Ureter (tissue), 1 donor: ENCODE results near the gene SPTBN4. TPM values are rescaled to one million over a fixed set of nuclear protein-coding genes. Genes with fewer than 3 reads are reported as not detected.
"Not testable (repeated sequence)": the region's sequence is repeated elsewhere in the genome, so short reads cannot be mapped to it uniquely, and the experiment has no call there.

Experiments used
- DNase-seq: peaks from one replicate; pipeline ENCODE4 v3.0.0-alpha.2; 2020; ENCODE audit warnings: low spot score
- total RNA-seq: library from RNA; stranded (reverse); gene quantifications from one replicate; pipeline ENCODE4 v1.2.4, GENCODE V29; 2023
- donor health status: DM: yes; HTN: yes; CAD: no.

The SPTBN4 gene
- total RNA-seq, 1 donor from 2014 or later: 2.6 TPM

DNA sequence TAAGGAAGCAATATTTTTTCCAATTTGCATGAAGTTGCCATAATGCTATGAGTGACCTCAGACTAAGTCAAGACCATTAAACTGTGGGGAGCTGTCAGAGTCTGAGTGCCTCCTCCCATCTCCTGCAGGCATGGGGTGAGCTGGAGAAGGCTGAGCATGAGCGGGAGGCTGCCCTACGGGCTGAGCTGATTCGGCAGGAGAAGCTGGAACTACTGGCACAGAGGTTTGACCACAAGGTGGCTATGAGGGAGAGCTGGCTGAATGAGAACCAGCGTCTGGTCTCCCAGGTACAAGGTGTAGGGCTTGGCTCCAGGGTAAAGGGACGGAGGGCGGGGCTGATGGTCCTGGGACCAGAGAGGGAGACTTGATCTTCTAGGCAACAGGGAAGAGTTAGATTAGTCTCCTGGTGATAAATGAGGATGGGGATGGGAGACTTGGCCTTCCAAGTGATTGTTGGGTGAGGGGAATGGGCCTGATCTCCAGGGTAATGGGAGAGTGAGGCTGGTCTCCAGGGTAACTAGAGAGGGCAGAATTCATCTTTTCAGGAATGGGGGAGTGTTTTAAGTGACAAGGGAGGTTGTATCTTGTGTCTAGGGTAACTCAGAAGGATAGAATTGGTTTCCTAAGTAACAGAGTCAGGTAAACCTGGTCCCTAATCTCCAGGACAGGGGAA lies 36.0 kb downstream of the SPTBN4 start:
- DNase-seq: no peak

DNA sequence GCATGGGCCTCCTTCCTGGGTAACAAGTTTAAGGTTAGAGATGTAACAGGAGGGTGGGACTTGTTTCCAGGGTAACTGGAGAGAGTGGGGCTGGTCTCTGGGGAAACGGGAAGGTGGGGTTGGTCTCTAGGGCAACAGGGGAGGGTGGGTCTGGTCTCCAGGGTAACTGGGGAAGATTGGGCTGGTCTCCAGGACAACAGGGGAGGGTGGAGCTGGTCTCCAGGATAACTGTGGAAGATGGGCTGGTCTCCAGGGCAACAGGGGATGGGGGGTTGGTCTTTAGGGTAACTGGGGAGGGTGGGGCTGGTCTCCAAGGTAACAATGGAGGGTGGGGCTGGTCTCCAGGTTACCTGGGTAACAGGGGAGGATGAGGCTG lies 36.5 kb downstream of the SPTBN4 start:
- no peak for DNase-seq

DNA sequence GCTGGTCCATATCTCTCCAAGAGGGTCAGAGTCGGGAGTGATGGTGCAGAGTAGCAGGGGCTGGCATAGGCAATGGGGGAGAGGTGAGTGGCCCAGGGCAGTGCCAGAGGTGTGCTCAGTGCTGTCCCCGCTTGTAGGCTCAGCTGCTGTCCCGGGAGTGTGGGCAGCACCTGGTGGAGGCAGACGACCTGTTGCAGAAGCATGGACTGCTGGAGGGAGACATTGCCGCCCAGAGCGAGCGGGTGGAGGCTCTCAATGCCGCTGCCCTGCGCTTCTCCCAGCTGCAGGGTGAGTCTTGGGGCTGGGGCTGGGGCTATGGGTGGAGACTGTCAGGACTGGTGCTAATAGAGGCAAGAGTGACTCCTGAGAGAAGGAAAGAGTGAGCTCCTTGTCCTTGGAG lies 39.3 kb downstream of the SPTBN4 start:
- DNase-seq: no peak

DNA sequence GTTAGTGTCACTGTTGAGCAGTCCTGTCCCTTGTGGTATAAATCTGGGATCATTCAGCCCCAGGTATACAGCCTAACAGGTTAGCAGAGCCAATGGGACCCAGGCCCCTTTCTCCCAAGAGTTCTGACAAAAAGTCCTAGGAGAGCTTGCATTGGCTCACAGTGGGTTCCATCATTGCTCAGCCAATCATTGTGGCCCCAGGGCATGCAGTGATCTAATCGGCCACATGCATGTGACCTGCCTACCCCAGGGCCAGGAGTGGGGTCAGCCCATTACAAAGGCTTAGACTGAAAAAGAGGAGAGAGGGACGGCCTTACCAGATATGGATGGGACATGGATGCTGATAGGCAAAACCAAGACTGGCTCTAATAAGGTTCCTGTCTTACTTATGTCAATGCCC lies 41.1 kb downstream of the SPTBN4 start:
- DNase-seq: no peak

DNA sequence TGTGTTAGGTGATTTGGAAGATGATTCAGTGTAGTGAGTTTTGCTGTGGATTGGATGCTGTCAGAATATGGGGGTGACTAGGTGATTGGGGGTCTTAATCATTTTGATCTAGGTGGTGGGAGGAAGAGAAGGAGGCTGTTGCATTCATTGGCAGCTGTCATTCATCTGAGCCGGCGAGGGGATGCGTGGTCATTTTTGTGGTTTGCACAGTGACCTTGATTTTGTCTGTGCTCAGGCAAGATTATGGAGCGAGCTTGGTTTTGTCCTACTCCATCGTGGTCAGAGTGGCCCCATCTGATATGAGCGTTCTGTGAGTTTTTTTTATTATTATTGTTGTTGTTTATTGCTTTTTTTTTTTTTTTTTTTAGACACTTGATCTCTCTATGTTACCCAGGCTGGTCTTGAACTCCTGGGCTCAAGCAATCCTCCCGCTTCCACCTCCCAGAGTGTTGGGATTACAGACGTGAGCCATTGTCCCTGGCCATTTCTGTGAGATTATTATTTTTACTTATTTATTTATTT lies 42.0 kb downstream of the SPTBN4 start:
- DNase-seq: no peak

DNA sequence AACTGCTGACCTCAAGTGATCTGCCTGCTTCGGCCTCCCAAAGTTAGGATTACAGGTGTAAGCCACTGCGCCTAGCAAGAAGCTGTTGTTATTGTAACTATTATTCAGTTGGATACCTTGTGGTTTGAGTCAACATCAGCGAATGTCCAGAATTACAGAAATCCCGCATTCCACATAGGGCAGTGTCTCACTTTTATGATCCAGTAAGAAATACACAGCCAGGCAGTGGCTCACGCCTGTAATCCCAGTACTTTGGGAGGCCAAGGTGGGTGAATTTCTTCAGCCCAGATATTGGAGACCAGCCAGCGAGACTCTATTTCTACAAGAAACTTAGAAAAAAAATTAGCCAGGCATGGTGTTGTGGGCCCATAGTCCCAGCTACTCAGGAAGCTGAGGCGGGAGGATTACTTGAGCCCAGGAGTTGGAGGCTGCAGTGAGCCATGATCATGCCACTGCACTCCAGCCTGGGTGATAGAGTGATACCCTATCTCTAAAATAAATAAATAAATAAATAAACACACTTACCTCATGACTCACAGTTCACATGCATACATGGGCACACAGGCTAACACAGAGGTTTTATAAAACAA lies 43.8 kb downstream of the SPTBN4 start:
- no peak for DNase-seq

DNA sequence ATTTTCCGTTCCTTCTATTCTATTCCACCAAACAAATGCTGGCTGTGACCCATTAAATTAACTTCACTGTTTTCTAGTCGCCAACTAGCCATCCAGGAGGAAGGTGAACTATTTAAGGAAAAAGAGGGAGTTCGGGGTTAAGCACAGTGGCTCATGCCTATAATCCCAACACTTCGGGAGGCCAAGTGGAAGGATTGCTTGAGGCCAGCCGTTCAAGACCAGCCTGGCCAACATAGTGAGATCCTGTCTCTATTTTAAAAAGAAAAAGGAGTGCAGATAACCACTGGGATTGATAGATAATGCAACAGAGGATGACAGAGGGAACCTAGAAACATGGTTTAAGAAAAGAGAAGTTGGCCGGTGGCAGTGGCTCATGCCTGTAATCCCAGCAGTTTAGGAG lies 44.7 kb downstream of the SPTBN4 start:
- no peak for DNase-seq

DNA sequence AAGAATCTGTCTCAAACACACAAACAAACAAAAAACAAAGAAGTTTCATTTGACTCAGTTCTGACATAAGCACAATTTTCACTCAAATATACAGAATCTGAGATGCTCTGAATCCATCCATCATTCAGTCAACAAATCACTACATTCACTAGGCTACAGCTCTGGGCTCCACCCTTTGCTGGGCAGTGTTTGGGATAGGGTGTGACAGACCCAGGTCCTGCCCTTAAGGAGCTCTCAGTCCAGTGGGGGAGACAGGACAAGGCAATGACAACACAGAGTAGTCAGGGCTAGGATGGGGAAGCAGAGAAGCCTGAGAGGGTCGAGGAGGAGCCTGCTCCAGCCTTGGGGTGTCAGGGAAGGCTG lies 45.3 kb downstream of the SPTBN4 start:
- no peak for DNase-seq

DNA sequence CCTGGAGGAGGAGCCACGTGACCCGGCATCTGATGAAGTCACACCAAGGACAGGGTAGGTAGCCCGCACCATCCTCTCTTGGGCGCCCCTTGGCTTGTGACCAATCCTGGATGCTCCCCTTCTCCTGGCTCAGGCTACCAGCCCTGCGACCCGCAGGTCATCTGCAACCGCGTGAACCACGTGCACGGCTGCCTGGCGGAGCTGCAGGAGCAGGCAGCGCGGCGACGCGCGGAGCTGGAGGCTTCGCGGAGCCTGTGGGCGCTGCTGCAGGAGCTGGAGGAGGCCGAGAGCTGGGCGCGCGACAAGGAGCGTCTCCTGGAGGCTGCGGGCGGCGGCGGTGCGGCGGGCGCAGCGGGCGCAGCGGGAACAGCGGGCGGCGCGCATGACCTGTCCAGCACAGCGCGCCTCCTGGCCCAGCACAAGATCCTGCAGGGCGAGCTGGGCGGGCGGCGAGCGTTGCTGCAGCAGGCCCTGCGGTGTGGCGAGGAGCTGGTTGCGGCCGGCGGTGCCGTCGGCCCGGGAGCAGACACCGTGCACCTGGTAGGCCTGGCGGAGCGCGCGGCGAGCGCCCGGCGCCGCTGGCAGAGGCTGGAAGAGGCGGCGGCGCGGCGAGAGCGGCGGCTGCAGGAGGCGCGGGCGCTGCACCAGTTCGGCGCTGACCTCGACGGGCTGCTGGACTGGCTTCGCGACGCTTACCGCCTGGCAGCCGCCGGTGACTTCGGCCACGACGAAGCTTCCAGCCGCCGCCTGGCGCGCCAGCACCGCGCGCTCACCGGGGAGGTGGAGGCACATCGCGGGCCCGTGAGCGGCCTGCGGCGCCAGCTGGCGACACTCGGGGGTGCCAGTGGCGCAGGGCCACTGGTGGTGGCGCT lies 45.9 kb downstream of the SPTBN4 start:
- DNase-seq: no peak

DNA sequence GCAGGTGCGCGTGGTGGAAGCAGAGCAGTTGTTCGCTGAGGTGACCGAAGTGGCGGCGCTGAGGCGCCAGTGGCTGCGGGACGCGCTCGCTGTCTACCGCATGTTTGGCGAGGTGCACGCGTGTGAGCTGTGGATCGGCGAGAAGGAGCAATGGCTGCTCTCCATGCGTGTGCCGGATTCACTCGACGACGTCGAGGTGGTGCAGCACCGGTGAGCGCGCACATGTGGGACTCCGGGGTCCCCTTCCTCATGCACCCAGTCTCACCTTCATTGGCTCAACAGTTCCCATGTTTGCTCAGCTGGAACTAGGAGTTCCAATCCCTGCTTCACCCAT lies 46.5 kb downstream of the SPTBN4 start:
- DNase-seq: no peak

DNA sequence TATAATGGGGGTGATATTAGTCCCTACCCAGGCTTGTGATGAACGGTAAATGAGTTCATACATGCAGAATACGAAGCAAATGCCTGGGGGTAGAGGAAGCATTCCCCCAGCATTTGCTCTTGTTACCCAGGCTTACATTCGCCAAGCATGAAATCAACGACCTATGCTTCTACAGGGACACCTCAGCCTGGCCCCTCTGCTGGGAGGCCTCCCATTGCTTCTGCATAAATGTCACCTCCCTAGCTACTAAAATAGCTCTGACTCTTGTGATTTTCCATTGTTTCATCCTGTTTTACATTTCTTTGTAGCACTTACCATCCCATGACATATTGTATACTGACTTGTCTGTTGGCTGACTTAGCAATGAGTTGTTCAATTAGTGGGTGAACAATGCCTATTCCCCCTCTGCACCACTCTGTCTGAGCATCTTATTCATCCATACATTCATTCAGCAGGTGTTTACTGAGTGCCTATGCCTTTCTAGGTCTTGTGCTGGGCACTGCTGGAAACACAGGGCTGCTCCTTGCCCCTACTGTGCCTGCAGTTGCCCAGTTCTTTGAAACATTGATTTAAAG lies 47.0 kb downstream of the SPTBN4 start:
- no peak for DNase-seq

DNA sequence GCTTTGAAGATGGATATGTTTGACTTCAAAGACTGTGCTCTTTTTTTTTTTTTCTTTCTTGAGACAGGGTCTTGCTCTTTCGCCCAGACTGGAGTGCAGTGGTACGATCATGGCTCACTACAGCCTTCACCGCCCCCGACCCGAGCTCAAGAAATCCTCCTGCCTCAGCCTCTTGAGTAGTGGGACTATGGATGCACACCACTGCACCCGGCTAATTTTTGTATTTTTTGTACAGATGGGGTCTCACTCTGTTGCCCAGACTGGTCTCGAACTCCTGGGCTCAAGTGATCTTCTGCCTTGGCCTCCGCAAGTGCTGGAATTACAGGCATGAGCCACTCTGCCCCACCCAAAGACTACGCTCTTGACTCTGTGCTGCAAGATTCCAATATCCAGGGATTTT lies 50.4 kb downstream of the SPTBN4 start:
- no peak for DNase-seq

DNA sequence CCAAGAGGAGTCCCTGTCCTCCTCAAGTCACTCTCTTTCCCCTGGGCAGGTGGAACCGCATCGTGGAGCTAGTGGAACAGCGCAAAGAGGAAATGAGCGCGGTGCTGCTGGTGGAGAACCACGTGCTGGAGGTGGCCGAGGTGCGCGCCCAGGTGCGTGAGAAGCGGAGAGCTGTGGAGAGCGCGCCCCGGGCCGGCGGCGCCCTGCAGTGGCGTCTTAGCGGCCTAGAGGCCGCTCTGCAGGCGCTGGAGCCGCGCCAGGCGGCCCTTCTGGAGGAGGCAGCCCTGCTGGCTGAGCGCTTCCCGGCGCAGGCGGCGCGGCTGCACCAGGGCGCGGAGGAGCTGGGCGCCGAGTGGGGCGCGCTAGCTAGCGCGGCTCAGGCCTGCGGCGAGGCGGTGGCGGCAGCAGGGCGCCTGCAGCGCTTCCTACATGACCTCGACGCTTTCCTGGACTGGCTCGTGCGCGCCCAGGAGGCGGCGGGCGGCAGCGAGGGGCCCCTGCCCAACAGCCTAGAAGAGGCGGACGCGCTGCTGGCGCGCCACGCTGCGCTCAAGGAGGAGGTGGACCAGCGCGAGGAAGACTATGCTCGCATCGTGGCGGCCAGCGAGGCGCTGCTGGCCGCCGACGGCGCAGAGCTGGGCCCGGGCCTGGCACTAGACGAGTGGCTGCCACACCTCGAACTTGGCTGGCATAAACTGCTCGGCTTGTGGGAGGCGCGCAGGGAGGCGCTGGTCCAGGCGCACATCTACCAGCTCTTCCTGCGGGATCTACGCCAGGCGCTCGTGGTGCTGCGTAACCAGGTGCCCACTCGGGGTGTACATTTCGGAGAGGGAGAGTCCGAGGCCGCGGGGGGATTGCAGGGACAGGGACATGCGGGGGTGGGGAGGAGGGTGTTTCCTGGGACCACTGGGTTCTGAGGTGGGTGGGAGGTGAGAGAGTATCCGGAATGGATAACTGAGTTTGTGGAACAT lies 52.8 kb downstream of the SPTBN4 start:
- no peak for DNase-seq

DNA sequence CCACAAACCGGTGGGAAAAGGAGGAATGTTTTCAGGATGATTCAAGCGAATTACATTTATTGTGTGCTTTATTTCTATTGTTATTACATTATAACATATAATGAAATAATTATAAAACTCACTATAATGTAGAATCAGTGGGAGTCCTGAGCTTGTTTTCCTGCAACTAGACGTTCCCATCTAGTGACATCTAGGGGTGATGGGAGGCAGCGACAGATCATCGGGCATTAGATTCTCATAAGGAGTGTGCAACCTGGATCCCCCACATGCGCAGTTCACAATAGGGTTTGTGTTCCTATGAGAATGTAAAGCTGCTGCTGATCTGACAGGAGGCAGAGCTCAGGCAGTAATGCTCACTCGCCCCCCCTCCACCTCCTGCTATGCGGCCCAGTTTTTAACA lies 54.5 kb downstream of the SPTBN4 start:
- no peak for DNase-seq

DNA sequence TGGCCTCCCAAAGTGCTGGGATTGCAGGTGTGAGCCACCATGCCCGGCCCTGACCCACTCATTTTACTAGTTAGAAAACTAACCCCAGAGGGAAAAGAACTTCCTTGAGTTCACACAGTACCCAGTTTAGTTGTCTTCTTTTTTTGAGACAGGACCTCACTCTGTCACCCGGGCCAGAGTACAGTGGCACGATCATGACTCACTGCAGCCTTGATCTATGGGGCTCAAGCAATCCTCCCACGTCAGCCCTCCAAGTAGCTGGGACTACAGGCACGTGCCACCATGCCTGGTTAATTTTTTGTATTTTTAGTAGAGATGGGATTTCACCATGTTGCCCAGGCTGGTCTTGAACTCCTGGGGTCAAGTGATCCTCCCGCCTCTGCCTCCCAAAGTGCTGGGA lies 55.1 kb downstream of the SPTBN4 start:
- not testable (repeated sequence) for DNase-seq

DNA sequence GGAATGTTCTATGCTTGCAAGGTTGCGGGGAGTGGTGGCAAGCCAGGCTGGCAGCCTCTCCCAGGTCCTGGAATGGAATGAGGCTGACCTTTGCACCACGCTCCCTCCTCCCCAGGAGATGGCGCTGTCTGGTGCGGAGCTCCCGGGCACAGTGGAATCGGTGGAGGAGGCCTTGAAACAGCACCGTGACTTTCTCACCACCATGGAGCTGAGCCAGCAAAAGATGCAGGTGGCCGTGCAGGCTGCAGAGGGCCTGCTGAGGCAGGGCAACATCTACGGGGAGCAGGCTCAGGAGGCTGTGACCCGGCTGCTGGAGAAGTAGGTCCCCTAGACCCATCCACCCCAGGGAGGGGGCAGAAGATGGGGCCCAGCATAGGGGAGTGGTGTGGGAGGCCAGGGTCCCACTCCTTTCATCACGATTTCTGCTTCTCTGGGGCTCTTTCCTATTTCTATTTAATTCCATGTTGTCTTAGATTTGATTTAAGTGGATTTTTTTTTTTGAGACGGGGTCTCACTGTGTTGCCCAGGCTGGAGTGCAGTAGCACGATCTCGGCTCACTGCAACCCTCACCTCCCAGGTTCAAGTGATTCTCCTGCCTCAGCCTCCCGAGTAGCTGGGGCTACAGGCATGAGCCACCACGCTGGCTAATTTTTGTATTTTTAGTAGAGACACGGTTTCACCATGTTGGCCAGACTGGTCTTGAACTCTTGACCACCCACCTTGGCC lies 56.7 kb downstream of the SPTBN4 start:
- no peak for DNase-seq

DNA sequence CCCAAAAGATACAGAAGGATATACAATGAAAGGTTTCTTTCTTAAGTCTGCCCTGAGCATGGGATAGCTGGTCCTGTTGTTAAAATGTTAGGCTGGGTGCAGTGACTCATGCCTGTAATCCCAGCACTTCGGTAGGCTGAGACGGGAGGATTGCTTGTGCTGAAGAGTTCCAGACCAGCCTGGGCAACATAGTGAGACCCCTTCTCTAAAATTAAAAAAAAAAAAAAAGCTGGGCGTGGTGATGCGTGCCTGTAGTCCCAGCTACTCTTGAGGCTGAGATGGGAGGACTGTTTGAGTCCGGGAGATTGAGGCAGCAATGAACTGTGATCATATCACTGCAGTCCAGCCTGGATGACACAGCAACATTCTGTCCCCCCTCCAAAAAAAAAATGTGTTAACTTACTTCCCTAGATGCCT lies 57.3 kb downstream of the SPTBN4 start:
- DNase-seq: no peak

DNA sequence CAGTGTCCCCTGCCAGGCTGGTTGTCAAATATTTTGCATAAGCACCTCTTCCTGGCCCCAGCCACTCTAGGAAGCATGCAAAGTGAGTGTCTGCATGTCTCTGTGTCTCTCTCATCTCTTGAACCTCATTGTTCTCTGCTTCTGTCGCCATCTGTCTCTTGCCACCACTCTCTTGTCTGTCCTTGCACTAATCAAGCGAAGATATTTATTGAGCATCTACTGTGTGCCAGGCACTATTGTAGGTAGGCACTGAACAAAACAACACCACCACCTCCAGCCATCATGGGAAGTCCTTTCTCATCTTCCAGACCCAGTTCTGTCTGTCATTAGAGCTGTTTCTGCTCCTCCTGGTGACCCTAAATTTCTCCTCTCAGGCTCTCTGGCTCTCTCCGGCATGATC lies 57.9 kb downstream of the SPTBN4 start:
- no peak for DNase-seq

DNA sequence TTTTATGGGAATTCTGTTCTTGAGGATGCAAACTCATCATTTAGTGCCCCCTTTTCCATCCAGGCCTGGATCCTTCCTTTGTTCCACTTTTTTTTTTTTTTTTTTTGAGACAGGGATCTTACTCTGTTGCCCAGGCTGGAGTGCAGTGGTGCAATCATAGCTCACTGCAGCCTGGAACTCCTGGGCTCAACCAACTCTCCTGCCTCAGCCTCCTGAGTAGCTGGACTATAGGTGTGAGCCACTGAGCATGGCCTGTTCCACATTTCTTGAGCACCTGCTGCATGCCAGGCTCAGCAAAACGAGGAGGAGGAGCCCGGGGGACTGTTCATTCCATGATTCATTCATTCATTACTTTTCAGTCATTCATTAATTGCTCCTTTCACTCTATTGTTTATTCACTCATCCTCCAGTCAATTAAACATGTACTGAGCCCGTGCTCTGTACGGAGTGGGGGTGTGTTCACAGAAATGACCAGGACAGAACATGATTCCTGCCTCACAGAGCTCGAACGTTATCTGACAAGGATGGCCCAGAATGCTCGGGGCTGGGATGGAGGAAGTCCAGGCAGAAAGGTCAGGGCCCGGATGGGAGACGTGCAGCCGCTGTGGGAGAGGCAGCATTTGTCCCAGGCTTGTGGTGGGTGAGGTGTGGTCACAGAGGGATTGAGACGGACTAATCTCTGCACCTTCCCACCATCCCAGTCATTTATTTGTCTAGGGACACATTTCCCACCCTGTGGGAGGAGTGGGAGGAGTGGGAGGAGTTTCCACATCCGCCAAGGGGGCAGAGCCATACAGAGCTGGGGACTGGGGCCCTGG lies 58.6 kb downstream of the SPTBN4 start:
- no peak for DNase-seq

DNA sequence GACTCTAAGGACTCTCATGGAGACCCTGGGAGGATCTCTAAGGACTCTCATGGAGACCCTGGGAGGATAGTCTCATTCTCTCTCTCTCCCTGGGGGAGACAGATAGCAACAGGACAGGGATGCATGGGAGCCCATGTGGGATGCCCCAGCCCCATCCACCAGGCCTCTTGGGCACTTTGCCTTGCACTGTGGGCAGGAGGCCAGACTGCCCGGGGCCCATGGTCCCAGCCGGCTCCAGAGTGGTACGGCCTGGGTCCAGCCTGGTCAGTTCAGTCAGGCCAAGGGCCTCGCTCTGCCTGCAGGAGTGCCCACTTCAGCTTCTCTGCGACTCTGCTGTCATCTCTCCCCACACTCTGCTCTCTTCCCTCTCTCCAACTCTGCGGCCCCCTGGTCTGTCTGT lies 61.3 kb downstream of the SPTBN4 start:
- DNase-seq: no peak
